Natural killer cell (primary cell): ENCODE results near the gene TNFRSF11A. TPM values are rescaled to one million over a fixed set of nuclear protein-coding genes. Genes with fewer than 3 reads are reported as not detected.

Source experiments
- ATAC-seq, 3 donors: fragments of 150-1000 bp in 2 of 3; fragments of 200-7000 bp in 1 of 3; cut with Tn5 transposase; 1 replicate in 1 of 3; 2 replicates in 2 of 3; pipeline ENCODE4 v1.10.0; 2021; ENCODE audit warnings: mild to moderate bottlenecking in 2 of 3, moderate library complexity in 2 of 3
- DNase-seq, 2 donors: peaks; one replicate each; pipeline versions ENCODE4 v3.0.0 to v3.0.0-alpha.2; 2013 to 2021; ENCODE audit warnings: mixed read lengths in 1 of 2
- H3K27ac ChIP-seq: one replicate; pipeline ENCODE4 v1.5.1; 2013; ENCODE audit warnings: mild to moderate bottlenecking, low read length
- H3K27me3 ChIP-seq: one replicate; pipeline ENCODE4 v1.6.1; 2013; ENCODE audit warnings: low read length; ENCODE audit not compliant: control insufficient read depth, insufficient read depth
- H3K36me3 ChIP-seq: one replicate; pipeline ENCODE4 v1.6.1; 2013; ENCODE audit warnings: low read length; ENCODE audit not compliant: control insufficient read depth, insufficient read depth
- H3K4me1 ChIP-seq: one replicate; pipeline ENCODE4 v1.6.1; 2013; ENCODE audit warnings: low read length; ENCODE audit not compliant: control insufficient read depth, insufficient read depth
- H3K4me3 ChIP-seq: one replicate; pipeline ENCODE4 v1.5.1; 2013; ENCODE audit warnings: low read length
- H3K9me3 ChIP-seq: one replicate; pipeline ENCODE4 v1.6.1; 2013; ENCODE audit warnings: low read length; ENCODE audit not compliant: control insufficient read depth, insufficient read depth
- H3K27ac Mint-ChIP-seq, 2 donors: one replicate each; pipeline ENCODE4 v1.8.0; 2022; ENCODE audit warnings: mild to moderate bottlenecking in 2 of 2, mixed read lengths in 2 of 2, moderate library complexity in 1 of 2
- H3K27me3 Mint-ChIP-seq, 2 donors: one replicate each; pipeline ENCODE4 v1.8.0; 2022; ENCODE audit warnings: low read depth in 2 of 2, mixed read lengths in 2 of 2
- H3K36me3 Mint-ChIP-seq: one replicate; pipeline ENCODE4 v1.8.0; 2022; ENCODE audit warnings: mixed read lengths
- H3K4me1 Mint-ChIP-seq, 2 donors: one replicate each; pipeline ENCODE4 v1.8.0; 2022; ENCODE audit warnings: mixed read lengths in 2 of 2
- H3K4me3 Mint-ChIP-seq: one replicate; pipeline ENCODE4 v1.8.0; 2022; ENCODE audit warnings: mild to moderate bottlenecking, moderate library complexity, mixed read lengths
- H3K9me3 Mint-ChIP-seq, 2 donors: one replicate each; pipeline ENCODE4 v1.8.0; 2022; ENCODE audit warnings: mixed read lengths in 2 of 2
- CTCF ChIP-seq: fragments of 200-600 bp; IDR thresholded peaks from one replicate; pipeline ENCODE4 v1.8.0; 2022; ENCODE audit warnings: antibody characterized with exemption
- WGBS: methylation state at CpG from one replicate; pipeline ENCODE4 v1.1.7; 2013; ENCODE audit warnings: missing lambda C conversion rate; ENCODE audit not compliant: insufficient coverage; 5-methylcytosine and 5-hydroxymethylcytosine counted together
- intact Hi-C: fragments of 100-400 bp; cut with micrococcal nuclease; formaldehyde crosslinking; loops from one replicate; pipeline ENCODE4 v1.14.2; 2022
- total RNA-seq, 4 donors: library from RNA; stranded (reverse); fragments of 120-200 nt in 1 of 4; gene quantifications; one replicate each; pipeline versions ENCODE4 v1.2.3 to v1.2.4, GENCODE V29; 2013 to 2022

The TNFRSF11A gene
- total RNA-seq, 3 donors from 2014 or later (not counting 1 experiment from before 2014, with no cell fraction given), result 6.9 to 10.9 (median 8.8) TPM

GRCh38 chr18:62324181-62324828 is 805 bp upstream of the TNFRSF11A start:
- H3K9me3 Mint-ChIP-seq, result no peaks in the 10 kb centered on the region
- Histone ChIP-seq H3K4me1 (peaks cover 40% of the 10 kb centered on the region), H3K27me3 (peaks cover 7% of the 10 kb centered on the region), H3K9me3 (no peaks in the 10 kb centered on the region), H3K36me3 (no peaks in the 10 kb centered on the region), H3K27ac (no peak overlapping the region), H3K4me3 (no peak overlapping the region)
- H3K27ac Mint-ChIP-seq, result peak overlapping the region in 1 of 2 donors; percentile 79
- no peak for ATAC-seq
- WGBS, result 44% methylated on average over 12 of the region's 12 CpGs
- peak in 1 of 2 donors; percentile 12 for DNase-seq
- no peak for TF ChIP-seq CTCF
- H3K27me3 Mint-ChIP-seq, result peaks cover 42 to 48% of the 10 kb centered on the region in 2 donors
- peaks cover 29 to 38% of the 10 kb centered on the region in 2 donors for H3K4me1 Mint-ChIP-seq
- H3K4me3 Mint-ChIP-seq, result peak overlapping the region; percentile 83
- intact Hi-C loops, result loop anchor here (2.0 kb wide), 1 partner anchor 260 kb away; no protein-coding TSS in a partner anchor
- no peaks in the 10 kb centered on the region for H3K36me3 Mint-ChIP-seq

GRCh38 chr18:62325806-62326645 is 916 bp downstream of the TNFRSF11A start:
- ATAC-seq (no peak), DNase-seq (peak; percentile 18 to 28)
- Mint-ChIP-seq H3K4me1 (peaks cover 44 to 53% of the 10 kb centered on the region in 2 donors), H3K27me3 (peaks cover 48 to 49% of the 10 kb centered on the region in 2 donors), H3K36me3 (no peaks in the 10 kb centered on the region), H3K4me3 (peak overlapping the region; percentile 83), H3K9me3 (no peaks in the 10 kb centered on the region), H3K27ac (peak overlapping the region; percentile 17 to 68)
- TF ChIP-seq CTCF, result no peak
- 7% methylated on average over 45 of the region's 45 CpGs for WGBS
- H3K4me1 ChIP-seq, result peaks cover 57% of the 10 kb centered on the region
- H3K9me3 ChIP-seq, result no peaks in the 10 kb centered on the region
- H3K4me3 ChIP-seq, result peak overlapping the region; percentile 56
- intact Hi-C loops, result loop anchor here (2.0 kb wide), 1 partner anchor 259 kb away; no protein-coding TSS in a partner anchor
- no peaks in the 10 kb centered on the region for H3K36me3 ChIP-seq
- peaks cover 7% of the 10 kb centered on the region for H3K27me3 ChIP-seq
- H3K27ac ChIP-seq, result peak overlapping the region; percentile 1

DNA sequence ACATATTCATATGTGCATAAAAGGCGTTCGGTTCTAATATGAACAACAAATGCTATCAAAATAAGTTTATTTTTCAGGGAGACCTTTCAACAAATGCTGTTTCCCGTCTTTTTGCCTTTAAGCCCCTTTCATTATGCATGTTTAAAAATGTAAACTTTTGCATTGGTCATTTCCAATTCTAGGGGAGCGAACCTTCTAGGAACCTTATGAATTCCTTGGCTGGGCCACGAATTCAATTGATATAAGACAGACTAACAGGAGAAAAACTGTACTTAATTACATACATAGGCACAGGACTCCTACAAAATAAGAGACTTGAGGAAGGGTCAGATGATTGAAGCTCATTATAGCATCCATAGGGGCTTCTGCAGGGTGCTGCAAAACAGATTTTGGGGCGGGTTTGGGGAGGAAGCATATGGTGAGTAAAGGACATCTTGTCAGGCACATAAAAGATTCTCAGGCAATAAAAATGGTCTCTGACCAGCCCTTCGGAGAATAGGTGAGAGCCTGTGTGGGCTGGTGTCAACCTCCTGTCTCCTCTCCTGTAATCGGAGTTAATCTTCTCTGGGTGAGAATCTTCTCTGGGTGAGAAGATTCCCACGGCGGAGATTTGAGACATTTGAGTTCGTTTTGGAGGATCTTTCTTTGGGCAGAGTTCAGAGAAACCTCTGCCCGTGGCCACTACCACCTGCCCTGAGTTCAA is 1.7 kb downstream of the TNFRSF11A start:
- WGBS, result 75% methylated on average over 10 of the region's 12 CpGs
- Histone ChIP-seq H3K27ac (no peak overlapping the region), H3K4me3 (peak overlapping the region; percentile 56), H3K36me3 (no peaks in the 10 kb centered on the region), H3K27me3 (peaks cover 7% of the 10 kb centered on the region), H3K4me1 (peaks cover 64% of the 10 kb centered on the region), H3K9me3 (no peaks in the 10 kb centered on the region)
- TF ChIP-seq CTCF, result no peak
- intact Hi-C loops, result no loop called here
- H3K27ac Mint-ChIP-seq, result peak overlapping the region; percentile 17 to 68
- H3K4me3 Mint-ChIP-seq, result peak overlapping the region; percentile 83
- H3K9me3 Mint-ChIP-seq, result no peaks in the 10 kb centered on the region
- ATAC-seq (no peak), DNase-seq (no peak)
- peaks cover 51 to 60% of the 10 kb centered on the region in 2 donors for H3K4me1 Mint-ChIP-seq
- H3K27me3 Mint-ChIP-seq, result peaks cover 51% of the 10 kb centered on the region in 2 donors
- H3K36me3 Mint-ChIP-seq, result no peaks in the 10 kb centered on the region
